Measurements from ENCODE around the gene ZNF618.

ZNF618 gene

DNA sequence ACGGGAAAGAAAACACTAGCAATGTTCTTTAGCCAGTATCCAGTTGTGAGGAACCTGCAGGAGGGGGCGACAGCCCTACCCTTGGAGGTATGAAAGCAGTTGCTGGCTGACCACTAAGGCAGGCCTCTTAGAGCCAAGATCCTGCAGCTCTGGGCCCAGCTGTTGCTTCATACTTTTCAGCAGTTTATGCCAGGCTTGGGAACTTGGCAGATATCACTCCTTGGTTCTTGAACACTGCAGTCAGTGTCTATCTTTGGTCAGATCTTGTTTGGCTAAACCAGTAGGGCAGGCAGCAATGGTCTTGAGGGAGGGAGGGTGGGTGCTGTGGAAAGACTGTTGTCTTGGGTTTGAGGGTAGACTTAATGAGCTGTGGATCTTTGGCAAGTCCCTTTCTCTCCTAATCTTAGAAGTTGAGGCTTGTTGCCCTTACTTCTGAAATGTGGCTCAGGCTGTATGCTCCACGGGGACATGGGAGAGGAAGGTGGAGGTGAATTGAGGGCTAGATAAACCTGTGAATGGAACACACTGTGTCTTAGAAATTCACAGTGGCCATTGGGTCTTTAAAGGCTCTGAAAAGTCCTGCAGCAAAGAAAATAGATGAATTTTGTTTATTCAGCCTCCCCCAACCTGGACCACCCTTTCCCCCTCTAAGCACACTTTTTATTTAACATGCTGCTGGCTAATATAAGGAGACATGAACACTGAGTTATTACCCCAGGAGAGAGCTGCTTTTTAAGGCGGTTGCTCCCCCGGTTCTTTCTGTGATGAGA is 37.5 kb downstream of the ZNF618 start:
- no peak for DNase-seq

DNA sequence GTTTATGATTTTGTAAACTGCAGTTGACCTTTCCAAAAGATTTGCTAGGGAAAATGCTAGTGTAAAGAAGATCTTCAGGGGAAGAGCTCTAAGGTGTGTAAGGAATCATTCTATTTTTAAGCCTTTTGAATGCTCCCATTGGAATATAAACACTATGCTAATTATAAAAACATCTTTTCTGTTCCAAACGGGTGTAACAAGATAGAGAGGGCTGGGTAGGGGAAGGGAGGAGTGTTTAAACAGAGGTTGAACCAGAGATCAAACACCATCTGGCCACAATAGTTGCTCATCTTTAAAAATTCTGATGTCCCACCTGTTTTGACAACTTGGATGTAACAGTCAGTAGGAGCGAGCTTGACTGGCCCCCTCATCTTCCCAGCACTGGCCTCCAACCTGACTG is 38.4 kb downstream of the ZNF618 start:
- DNase-seq, result no peak

DNA sequence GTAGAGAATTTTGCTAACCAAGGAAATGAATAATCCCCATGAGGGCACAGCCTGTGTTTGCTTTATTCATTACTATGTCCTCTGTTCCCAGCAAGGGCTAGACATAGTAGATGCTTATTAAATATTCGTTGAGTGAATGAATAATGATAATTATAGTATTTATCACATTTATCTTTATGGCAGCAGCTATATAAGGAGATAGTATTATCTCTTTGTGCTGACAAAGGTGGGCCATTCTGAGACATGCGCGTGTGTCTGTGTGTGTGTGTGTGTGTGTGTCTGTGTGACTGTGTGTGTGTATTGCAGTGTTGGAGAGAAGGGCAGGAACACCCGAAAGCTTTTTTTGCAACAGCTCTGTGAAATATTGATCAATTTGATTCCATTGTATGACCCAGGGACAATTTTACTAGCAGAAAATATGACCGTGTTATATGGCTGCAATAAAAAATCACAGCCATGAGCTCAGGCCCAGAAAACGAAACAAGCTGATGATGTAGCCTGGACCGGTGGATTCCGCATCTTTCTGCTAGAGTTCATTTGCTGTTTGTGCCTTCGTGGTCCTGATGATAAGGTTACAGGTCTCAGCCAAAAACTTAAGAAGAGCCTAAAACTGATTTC is 39.8 kb downstream of the ZNF618 start:
- DNase-seq, result no peak

DNA sequence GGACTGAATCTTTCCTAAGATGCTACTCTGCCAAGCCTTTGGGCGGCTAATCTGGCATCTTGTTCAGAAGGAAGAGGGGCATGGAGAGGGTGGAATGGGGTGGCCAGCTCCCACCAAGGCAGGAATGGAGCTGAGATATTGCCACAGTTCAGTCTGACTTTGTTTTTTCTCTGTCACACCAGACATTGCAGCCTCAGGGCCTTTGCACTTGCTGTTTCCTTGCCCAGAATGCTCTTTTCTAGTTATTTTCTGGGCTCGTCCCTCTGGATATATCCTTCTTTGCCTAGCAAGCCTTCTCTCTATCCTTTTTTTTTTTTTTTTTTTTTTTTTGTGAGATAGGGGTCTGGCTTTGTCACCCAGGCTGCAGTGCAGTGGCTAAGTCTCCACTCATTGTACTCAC is 40.8 kb downstream of the ZNF618 start:
- DNase-seq, result no peak

DNA sequence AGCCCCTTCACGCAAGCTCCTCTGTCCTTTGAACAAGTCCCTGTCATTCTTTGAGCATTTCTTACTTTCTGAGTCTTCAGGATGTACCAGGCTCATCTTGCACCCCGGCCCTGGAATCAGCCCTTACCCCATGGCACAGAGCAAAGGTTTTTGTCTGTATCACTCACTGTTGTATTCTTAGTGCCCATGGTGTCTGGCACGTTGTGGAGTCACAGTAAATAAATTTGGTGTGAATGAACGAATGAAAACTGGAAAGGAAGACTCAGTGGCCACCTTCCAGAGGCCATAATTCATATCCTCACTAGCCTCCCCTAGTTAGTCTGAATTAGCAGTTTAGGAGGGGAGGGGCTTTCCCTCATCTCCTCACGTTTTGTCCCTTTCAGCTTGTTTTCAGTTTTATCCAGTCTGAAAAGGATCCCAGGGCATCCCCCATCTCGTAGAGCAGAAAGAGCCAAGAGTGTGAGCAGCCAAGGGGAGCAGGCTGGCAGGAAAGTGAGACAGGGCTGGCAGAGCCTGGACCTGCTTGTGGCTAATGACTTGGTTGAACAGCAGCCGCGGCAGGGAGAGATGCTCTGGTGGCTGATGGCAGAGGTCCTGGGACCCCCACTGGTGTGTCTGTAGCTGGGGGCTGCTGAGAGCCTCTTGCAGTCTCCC is 42.7 kb downstream of the ZNF618 start:
- no peak for DNase-seq

DNA sequence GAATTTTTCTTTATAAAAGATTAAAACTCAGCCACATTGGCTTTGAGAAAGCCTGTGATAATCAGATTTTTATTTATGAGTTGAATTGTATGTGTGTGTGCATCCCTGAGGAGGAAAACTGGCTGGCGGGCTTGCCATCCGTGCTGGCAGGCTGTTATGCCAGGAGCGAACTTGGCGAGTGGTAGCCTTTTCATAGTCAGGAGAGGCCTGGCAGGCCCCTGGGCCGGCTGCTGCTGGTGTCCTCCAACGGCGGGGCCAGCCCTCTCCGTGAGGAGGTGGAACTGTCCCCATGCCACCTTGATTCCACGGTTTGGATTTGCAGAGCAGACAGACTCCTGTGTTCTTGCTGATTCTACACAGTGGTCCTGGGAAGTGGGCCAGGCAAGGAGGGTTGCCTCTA is 43.3 kb downstream of the ZNF618 start:
- no peak for DNase-seq

DNA sequence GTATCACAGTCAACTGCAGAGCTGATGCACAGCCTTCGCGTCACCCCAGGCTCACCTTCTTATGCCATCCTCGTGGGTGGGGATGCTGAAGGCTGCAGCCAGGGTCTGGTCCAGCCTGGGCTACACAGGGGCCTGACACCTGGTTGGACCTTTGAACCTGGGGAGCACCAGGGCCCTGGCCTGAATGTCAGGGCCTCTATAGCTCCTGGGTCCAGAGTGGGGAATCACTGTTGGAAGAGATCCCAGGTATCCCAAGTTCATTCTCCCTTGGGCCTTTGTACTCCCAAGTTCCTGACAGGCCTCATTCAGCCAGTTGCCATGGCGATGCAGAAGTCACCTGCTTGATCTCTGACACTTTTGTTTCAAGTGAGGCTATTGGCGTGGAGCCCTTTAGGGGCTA is 43.8 kb downstream of the ZNF618 start:
- DNase-seq, result no peak

DNA sequence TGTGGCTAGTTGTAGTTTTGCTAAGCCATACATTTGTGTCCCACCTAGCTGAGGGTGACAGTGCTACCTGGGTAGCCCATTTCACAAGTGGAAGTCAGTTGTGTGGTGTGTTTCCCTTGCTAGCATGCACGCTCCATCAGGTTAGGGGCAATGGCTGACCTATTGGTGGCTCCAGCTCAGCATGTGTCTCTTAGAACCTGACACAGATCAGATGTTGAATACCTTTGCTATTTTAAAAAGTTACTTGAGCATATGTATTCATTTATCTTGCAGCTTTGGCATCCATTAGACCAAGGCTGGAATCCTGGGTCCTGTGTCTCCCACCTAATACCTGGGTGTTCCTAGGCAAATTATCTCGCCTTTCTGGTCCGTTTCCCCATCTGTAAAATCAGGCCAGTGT is 44.8 kb downstream of the ZNF618 start:
- no peak for DNase-seq

DNA sequence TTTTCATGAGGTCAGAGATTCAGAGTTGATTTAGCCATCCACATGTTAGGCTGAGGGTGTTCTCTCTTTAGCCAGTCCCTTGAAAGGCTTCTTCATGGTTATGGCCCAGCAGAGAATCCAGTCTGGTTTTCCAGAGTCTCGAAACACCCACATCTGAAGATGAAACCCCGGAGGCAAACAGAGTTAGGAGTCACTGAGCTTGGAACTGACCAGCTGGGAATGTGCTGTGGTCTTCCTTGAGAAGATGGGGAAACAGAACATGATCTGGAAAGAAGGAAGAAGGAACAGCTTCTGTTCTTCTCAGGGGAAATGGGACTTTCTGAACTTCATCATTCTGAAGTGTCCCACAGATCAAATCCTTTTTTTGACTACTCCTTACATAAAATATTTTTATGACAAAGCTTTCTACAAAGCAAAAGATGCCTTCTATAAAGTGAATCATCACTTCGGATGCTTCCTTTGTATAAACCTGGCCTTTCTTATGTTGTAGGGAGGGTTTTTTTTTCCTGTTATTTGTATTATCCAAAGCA is 45.4 kb downstream of the ZNF618 start:
- DNase-seq, result no peak

DNA sequence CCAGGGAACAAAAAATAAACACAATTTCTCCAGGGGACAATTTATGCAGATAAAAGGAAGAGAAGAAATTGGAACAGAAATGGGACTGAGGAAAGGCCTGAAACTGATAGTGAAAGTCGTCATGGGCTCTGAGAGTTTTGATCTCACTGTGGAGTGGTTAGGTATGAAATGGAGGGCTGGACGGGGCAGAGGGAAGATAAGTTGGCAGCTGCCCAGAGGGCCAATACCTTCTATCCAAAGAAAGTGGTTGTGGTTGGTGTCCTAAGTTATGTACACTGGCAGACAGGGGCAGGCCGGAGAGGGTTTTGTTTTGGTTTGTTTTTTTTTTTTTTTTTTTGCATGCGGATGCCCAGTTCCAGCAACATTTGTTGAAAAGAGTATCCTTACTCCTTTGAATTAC is 46.1 kb downstream of the ZNF618 start:
- DNase-seq, result no peak

DNA sequence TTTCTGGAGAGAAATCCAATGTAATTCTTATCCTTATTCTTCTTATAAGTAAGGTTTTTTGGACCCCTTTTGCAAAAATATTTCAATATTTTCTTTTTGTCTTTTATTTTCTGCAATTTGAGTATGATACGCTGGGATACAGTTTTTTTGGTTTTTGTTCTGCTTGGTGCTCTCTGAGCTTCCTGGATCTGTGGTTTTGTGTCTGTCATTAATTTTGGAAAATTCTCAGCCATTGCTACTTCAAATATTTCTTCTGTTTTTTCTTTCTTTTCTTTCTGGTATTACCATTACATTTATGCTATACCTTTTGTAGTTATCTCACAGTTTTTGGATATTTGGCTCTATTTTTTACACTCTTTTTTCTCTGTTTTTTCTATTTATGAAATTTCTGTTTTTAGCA is 50.1 kb downstream of the ZNF618 start:
- DNase-seq, result no peak

DNA sequence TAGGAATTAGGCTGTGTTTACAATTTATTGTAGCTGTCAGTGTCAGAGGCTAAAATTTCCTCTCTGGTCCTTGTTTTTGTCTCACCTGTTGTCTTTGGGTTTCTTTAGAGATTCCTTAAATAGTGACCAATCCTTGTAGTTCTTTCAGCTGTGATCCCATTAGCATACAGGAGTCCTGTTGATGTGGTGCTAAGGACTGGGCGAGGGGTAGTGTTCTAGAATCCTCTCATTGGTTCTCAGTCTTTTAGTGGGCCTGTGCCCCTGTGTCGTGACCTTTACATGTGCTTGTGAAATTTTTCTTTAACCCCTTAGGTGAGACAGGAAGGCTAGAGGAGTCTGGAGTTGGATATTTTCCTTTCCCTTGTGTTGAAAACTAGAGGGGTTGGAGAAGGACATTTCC is 51.2 kb downstream of the ZNF618 start:
- DNase-seq, result no peak

DNA sequence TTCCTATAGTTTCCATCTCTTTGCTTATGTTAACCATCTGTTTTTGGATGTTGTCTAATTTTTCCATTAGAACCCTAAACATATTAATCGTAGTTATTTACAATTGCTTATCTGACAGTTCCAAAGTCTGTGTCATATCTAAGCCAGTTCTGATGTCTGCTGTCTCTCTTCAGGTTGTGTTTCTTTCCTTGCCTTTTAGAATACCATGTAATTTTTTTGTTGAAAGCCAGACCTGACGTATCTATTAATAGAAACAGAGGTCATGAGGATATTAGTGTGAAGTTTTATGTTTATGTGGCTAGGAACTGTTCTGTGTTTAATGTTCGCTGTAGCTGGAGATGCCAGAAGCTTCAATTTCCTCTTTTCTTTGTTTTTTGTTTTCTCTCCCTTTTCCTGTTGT is 52.2 kb downstream of the ZNF618 start:
- no peak for DNase-seq

DNA sequence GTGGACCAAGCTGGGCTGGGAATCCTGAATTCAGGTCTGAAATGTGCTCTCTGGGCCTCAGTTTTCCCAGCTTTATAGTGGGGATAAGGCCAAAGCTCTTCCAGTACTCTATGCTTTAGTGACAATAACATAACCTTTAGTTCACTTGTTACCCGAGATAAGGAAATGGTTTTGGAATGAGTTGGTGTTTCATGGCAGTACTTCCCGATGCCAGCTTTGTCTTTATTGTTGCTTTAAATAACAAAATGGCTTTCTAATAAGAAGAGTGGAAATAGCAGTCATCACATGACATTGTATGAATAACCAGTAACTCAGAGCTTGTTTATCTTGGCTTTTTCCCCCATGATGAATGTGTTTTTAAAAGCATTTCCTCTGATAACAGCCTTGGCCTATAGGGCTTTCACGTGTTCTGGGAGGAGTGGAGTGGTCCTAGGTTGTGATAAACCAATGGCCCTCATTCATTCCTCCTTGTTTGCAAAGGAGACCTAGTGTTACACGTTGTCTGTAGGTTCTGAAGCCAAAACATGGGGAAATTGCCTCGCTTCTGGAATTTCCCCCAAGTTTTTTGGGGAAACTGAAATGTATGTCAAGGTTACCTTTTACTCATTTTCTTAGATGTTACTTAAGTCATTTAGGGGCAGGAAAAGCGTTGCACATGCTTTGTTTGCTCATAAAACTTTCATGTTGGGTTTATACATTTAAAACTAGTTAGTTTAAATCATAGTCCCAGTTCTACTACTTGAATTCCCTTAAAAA is 53.7 kb downstream of the ZNF618 start:
- DNase-seq, result no peak

DNA sequence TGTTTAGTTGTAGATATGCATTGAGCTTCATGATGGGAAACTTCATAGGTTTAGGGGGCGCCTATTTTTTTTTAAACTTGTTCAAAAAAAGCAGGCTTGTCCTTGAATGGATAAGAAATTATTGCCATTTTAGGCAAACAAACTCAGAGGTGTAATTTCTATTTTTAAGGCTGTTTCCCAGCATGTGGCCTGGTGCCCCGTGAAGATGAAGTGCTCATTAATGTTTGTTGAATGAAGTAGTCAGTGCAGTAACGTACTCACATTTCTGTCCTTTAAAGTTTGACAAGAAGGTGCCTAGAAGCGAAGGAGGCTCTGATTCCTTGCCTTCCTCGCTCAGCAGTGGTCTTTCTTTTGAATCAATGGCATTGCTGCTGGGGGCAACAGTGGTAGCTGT is 54.3 kb downstream of the ZNF618 start:
- DNase-seq, result no peak

DNA sequence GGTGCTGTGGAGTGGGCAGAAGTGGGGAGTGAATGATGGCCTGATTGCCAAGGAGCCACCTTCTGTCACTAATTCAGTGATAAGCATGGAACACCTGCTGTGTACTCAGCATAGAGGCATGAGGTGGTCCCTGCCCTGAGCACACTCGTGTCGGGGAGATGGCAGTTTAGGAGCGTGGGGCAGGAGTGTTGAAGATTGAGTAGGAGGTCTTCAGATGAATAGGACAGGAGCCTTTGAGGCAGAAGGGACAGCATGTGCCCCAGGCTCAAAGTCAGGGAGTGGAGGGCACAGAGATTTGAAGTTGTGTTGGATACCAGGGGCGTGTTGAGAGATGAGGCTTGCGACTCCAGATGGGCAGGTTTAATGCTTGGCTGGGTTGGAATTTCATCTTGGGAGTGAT is 55.0 kb downstream of the ZNF618 start:
- no peak for DNase-seq

DNA sequence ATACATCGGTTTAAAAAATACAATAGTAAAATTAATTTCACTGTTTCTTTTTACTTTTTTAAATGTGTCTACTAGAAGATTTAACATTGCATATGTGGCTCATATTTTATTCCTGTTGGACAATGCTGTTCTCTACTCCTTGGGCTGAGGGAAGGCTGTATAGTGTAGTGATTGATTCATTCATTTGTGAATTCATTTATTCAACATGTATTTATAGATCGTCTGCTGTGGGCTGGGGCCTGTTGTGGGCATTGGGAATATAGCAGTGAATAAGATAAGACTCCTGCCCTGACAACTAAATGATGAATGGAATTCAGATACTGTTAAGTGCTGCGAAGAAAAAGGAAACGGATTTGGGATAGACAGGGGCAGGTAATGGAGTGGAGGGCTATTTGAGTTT is 55.7 kb downstream of the ZNF618 start:
- DNase-seq, result no peak

DNA sequence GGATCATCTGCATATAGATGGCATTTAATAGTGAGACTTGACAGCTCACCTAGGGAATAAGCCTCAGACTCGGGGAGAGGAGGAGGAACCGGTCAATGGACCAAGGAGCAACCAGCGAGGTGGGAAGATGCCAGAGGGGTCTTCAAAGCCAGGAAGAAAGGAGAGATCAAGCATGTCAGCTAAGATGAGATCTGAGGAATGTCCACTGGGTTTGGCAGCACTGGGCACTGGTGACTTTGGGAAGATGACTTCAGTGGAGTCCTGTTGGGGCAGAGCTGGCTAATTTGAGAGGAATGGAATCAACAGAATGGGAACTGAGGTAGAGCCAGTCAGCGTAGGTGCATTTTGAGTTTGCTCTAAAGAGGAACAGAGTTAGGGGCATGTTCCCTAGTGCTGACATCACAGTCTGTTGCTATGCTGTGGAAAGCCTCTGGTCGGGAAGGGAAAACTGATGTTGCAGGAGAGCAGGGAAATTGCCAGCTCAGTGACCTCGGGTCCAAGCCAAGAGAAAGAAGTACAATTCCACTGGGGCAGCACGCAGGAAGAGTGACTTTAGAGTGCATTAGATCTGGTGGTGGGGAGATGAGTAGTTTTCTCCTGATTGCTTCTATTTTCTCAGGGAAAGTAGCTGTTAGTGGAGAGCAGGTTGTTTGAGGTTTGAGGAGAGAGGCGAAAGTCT is 56.9 kb downstream of the ZNF618 start:
- DNase-seq, result no peak

DNA sequence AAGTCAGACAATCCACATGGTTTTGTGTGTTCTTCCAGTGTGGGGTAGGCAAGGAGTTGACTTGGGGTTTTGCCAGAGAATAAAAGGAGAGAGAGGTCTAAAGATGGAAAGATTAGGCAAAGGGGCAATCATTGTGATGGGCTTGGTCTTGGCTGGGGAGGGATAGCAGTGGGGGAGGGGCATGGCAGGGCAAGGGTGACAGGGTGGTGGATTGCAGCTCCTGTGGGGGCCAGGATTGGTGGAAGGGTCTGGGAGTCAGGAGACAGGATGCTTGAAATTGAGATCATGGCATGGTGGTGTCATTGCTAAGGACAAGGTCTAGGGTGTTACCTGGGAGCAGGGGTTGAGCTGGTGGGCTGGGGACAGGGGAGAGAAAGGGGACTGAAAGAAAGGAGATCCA is 57.6 kb downstream of the ZNF618 start:
- no peak for DNase-seq

DNA sequence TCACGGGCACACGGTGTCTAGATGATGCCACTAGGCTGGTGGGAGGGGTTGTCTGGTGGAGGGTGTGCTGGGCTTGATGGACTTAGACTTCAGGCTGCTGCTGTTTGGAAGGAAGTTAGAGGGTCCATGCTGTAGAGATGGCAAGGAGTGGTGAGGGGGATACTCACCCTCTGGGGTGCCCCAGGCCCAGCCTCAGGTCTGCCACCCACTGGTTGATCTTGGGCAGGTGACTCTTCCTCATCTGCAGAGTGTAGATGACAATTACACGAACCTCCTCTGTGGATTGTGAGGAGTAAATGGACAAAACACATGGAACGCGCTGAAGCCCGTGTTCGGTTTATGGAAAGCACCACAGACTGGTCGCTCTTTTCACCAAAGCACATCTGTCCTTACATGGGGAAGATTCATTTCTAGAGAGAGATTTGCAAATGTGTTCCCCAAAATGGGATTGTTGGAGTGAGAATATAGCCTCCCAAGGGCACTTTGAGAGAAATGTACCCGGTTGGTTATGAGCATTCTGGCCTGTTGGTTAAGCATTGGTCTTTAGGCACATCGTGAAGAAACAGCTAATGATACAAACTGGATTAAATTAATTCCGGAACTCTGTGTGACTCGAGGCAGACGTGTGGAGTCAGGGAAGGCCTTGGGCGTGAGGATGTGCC is 58.2 kb downstream of the ZNF618 start:
- no peak for DNase-seq

DNA sequence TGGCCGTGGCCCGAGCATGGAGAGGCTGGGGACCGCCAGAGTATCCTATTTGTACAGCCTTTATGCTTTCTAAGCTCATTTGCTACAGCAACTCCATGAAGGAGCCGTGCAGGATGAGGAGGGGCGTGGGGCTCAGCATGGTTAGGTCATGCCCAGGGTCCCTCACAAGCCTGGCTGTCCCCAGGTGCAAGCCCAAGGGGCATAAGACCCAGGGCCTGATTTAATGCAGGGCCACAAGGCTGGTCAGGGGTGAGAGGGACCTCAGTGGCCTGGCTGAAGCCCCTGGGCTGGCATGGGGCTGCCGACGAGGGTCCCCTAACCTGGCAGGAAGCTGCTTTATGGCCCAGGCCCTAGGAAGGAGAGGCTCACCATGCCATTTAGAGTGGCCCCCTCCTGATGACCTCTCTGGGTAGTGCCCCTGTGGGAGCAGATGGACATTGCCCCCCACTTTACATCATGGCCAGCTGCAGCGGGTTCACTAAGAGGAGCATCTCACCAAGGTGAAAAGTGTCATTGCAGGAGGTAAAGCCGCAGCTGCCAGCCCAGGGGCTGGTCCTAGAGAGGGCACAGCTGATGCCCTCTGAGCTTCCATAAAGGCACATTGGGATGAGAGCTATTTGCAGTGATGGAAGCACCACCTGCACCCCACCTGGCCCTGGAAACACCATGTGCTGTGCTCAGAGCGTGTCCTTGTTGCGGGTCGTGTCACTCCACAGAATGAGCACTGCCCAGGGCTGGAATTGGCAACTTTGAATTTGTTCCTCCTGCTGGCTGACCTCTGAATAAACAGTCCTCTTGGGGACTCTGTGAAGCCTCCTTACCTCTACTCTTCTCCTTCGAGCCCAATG is 58.9 kb downstream of the ZNF618 start:
- DNase-seq, result no peak
